ENCODE results near the gene QKI. TPM values are rescaled to one million over a fixed set of nuclear protein-coding genes. Genes with fewer than 3 reads are reported as not detected.
A peak's percentile ranks its signal among the peaks of the same experiment; 100 is the strongest.
"Not testable (repeated sequence)": the region's sequence is repeated elsewhere in the genome, so short reads cannot be mapped to it uniquely, and the experiment has no call there.

QKI gene
- total RNA-seq = 305 TPM

GRCh38 chr6:163414117-163414945 is at the start of gene QKI:
Gene QKI (plus strand): TSS chr6:163414718. CDS start chr6:163415194, 476 bp downstream.
- DNase-seq = peak; percentile 74

- DNase-seq = no peak
Observed at GRCh38 chr6:163366288-163366687, 48.2 kb upstream of the QKI start.

GRCh38 chr6:163367497-163368183 is 46.9 kb upstream of the QKI start:
- no peak for DNase-seq

- DNase-seq = no peak
Observed at GRCh38 chr6:163369141-163369540, 45.4 kb upstream of the QKI start.

GRCh38 chr6:163369628-163370365 is 44.7 kb upstream of the QKI start:
- DNase-seq = no peak

- no peak for DNase-seq
Observed at GRCh38 chr6:163370464-163371117, 43.9 kb upstream of the QKI start.

GRCh38 chr6:163371129-163371528 is 43.4 kb upstream of the QKI start:
- DNase-seq = no peak

GRCh38 chr6:163373240-163373639 is 41.3 kb upstream of the QKI start:
- no peak for DNase-seq

GRCh38 chr6:163375361-163375760 is 39.2 kb upstream of the QKI start:
- no peak for DNase-seq

GRCh38 chr6:163376187-163376586 is 38.3 kb upstream of the QKI start:
- no peak for DNase-seq

- no peak for DNase-seq
Observed at GRCh38 chr6:163377561-163377960, 37.0 kb upstream of the QKI start.

- no peak for DNase-seq
Observed at GRCh38 chr6:163380216-163380615, 34.3 kb upstream of the QKI start.

GRCh38 chr6:163381118-163381756 is 33.3 kb upstream of the QKI start:
- no peak for DNase-seq

GRCh38 chr6:163383396-163383795 is 31.1 kb upstream of the QKI start:
- not testable (repeated sequence) for DNase-seq

- DNase-seq = no peak
Observed at GRCh38 chr6:163383912-163384311, 30.6 kb upstream of the QKI start.

GRCh38 chr6:163384510-163384909 is 30.0 kb upstream of the QKI start:
- DNase-seq = no peak

- DNase-seq = not testable (repeated sequence)
Observed at GRCh38 chr6:163385503-163385902, 29.0 kb upstream of the QKI start.

- DNase-seq = no peak
Observed at GRCh38 chr6:163386329-163386908, 28.1 kb upstream of the QKI start.

GRCh38 chr6:163387317-163387716 is 27.2 kb upstream of the QKI start:
- DNase-seq = no peak

- DNase-seq = no peak
Observed at GRCh38 chr6:163389354-163389753, 25.2 kb upstream of the QKI start.

- no peak for DNase-seq
Observed at GRCh38 chr6:163390770-163391169, 23.7 kb upstream of the QKI start.

GRCh38 chr6:163391985-163392384 is 22.5 kb upstream of the QKI start:
- DNase-seq = no peak
